HG03439 (cell line): ENCODE data around the gene TMEM74B.
"Not testable (repeated sequence)": the region's sequence is repeated elsewhere in the genome, so short reads cannot be mapped to it uniquely, and the experiment has no call there.

ENCODE experiments used
- ATAC-seq: cut with Tn5 transposase; IDR thresholded peaks from one replicate; pipeline ENCODE4 v1.9.1; 2021; ENCODE audit warnings: mild to moderate bottlenecking, moderate library complexity; ENCODE audit not compliant: unreplicated experiment

TMEM74B gene

DNA sequence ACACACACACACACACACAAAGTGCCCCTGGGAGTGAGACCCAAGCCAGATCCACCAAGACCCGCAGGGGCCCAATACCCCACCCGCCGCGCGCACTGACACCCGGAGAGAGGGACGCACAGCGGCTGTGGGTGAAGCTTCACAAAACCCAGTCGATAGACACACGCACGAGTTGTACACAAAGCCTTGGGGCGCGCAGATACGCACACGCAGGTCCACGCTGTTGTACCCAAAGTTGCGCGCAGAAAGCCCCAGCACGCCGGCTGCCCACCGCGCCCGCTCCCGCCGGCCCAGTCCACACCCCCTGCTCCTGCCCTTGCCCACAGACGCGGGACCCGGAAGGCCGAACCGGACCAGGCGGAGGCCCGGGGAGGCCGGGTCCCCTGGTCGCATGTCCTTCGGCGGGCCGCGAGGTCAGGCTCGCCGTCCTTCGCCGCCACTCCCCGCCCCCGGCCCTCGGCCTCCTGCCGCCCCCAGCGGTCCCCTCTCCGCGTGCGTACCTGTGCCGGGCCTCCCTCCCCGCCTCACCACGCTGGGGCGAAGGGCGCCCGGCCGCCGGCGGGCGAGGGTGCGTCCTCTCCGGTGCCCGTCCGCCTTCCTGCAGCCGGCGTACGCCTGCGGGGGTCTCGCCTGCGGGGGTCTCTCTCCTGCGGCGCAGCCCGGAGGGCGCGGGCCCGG, at the start of gene TMEM74B:
TSS of gene TMEM74B (minus strand) at position 344 of the 678 bp plus-strand sequence. CDS start 1,180 bp downstream, outside the sequence.
- no peak for ATAC-seq

DNA sequence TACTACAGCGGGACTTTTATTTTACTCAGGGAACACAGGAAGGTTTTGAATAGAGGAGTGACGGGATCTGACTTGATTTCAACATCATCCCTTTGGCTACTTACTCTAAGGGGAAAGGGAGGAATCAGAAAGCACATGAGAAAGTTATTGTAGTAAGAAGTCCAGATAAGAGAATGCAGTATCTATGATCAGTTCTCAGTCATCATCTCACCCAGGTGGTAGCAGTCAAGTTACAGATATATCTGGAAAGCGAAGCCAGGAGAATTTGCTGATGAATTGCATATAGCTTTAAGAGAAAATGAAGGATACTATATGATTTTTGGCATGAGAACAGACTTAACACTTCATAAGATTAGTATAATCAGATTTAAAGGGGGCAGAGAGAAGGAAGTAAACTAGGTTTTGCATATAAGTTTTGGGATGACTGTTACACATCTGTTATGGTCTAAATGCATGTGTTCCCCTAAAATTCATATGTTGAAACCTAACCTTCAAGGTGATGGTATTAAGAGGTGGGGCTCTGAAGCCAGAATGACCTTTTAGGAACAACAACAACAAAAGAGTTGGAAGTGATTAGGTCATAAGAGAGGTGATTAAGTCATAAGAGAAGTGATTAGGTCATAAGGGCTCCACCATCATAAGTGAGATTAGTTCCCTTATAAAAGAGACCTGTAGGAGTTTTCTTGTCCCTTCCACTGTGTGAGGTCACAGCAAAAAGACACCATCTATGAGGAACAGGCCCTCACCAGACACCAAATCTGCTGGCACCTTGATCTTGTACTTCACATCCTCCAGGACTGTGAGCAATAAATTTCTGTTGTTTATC, 47.7 kb upstream of the TMEM74B start:
- ATAC-seq = no peak

DNA sequence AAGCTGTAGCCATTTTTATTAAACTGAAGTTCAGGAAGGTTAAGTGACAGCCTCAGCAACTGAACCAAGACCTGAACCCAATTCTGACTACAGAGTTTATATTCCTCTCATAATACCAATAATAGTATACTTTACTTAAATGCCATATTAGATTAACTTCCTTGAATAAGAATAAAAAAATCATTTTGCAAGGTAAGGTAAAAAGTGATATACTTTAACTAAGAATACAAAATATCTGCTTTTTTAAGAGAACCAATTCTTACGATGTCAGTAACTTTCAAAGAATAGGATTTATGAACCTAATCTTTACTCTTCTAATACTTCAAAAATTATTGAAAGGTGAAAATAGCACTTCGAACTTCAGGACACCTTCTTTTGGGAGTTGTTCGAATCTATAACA, 44.8 kb upstream of the TMEM74B start:
- ATAC-seq = no peak

DNA sequence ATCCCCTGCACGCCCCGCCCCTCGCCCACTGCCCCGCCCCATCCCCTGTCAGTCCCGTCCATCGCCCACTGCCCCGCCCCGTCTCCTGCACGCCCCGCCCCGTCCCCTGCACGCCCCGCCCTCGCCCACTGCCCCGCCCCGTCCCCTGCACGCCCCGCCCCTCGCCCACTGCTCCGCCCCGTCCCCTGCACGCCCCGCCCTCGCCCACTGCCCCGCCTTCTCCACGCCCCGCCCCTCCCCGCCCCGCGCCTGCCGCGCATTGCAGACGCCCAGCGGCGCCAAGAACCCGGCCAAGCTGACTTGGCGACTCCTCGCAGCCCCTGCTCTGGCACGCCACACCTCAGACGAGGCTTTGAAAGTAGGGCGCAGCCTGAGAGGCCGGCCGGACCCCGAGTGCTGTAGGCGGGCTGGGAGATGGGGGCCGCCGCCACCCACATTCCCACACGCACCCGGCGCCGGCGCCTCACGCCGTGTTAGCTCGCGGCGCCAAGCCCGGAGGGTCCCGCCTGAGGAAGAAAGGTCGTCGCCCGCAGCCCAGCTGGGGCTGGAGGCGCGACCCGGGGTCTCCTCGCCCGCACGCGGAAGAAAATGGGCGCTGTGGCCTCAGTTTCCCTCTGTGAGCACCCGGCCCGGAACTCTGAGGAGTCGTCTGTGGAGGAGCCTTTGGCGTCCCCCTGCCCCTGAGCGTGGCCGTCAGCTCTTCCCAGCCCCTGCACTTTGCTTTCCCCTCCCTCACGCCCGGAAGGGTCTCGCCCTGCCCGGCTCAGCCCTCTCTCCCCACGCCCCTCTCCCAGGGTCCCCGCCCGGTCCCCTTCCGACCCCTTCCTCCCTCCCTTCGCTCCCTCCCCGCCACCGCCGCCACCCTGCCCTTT, 41.2 kb upstream of the TMEM74B start, which contains the start of gene RAD21L1:
TSS of gene RAD21L1 (plus strand) at position 262 of the 872 bp plus-strand sequence. CDS start 2,410 bp downstream, outside the sequence.
- ATAC-seq = no peak

DNA sequence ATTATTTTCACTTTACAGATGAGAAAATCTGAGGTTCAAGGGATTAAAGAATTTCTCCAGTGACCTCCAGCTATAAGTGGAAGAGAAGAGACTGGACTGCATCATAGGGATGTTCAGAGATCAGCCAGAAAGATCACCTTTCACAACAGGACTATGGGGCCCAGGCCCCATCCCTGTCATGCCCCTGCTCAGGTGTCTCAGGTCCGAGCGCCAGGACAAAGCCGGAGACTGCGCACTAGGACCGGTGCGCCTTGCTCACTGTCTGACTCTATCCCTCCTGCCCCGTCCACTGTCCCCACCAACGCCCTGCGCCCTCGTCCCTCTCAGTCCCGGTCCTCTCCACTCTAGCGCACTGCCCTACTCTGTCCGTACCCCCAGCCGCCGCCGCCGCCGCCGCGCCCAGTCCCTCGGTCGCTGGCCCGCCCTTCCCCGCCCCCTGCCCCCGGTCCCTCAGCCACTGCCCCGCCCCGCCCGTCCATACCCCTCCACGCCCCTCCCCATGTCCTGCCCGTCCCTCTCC, 40.5 kb upstream of the TMEM74B start:
- no peak for ATAC-seq

GRCh38 chr20:1224205-1224890, 39.6 kb upstream of the TMEM74B start:
- no peak for ATAC-seq

DNA sequence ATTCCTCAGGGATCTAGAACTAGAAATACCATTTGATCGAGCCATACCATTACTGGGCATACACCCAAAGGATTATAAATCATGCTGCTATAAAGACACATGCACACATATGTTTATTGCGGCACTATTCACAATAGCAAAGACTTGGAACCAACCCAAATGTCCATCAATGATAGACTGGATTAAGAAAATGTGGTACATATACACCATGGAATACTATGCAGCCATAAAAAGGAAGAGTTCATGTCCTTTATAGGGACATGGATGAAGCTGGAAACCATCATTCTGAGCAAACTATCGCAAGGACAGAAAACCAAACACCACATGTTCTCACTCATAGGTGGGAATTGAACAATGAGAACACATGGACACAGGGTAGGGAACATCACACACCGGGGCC, 38.0 kb upstream of the TMEM74B start:
- ATAC-seq = not testable (repeated sequence)

DNA sequence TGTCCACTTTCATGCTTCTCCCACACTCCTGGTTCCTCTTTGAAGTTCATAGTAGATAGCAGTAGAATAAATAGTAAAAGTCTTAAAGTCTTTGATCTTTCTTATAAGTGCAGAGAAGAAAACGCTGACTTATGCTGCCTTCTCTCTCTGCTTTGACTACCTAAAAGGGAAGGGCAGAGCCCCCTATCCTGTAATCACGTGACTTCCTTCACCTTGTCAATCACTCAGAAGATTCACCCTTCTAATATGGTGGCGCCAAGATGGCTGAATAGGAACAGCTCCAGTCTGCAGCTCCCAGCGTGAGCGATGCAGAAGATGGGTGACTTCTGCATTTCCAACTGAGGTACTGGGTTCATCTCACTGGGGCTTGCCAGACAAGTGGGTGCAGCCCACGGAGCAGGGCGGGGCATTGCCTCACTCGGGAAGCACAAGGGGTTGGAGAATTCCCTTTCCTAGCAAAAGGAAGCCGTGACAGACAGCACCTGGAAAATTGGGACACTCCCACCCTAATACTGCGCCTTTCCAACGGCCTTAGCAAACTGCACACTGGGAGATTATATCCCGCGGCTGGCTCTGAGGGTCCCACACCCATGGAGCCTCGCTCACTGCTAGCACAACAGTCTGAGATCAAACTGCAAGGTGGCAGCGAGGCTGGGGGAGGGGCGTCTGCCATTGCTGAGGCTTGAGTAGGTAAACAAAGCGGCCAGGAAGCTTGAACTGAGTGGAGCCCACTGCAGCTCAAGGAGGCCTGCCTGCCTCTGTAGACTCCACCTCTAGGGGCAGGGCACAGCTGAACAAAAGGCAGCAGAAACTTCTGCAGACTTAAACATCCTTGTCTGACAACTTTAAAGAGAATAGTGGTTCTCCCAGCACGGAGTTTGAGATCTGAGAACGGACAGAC, 32.0 kb upstream of the TMEM74B start:
- not testable (repeated sequence) for ATAC-seq

DNA sequence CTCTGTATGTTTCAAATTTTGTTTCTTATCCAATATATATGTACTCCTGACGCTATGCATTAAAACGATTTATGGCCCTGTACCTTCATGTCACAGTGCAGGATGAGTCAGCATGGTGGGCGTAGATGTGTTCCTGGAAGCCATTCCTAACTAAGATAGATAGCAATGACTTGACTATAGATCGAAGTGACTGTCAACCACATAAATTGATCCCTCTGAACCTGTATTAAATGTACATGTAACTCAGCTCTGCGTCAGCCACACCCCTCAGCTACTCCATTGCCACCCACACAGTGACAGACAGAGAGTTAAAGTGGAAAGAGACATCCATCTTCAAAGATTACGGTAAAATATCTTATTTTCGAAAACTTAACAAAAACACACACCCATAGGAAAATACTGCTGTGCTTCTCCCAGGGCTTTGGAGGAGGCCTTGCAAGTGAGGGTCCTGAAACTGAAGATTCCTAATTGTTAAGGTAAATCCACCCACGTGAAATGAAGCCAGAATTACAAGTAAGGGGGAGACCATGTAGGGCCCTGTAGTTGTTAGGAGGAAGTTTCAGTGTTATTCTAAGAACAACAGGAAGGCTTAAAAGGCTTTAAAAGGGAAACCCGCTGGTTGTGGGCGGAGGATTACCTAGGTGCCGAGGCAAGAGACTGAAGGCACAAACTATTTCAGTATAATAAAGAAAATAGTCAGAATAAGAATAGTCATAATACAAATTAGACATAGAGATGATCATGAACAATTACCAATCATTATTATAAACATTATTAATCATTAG, 30.8 kb upstream of the TMEM74B start:
- ATAC-seq = no peak

DNA sequence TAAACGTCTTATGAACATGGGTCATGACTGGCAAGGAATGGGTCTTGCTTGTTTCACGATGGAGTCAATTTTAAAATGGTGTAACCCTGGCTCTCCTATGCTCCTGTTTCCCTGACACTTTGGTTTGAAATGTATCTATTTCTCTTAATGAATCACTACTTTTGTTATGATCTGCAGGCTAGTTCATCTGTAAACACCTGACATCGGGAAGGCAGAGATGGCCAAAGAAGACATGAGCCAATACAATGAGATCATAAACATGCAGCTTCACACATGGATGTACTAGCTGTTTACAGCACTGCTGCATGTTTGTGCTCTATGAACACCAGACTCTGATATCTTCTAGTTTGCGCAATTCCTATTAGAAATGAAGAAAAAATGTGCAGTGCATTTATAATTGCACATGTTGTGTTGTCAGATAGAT, 30.1 kb upstream of the TMEM74B start:
- ATAC-seq = no peak

DNA sequence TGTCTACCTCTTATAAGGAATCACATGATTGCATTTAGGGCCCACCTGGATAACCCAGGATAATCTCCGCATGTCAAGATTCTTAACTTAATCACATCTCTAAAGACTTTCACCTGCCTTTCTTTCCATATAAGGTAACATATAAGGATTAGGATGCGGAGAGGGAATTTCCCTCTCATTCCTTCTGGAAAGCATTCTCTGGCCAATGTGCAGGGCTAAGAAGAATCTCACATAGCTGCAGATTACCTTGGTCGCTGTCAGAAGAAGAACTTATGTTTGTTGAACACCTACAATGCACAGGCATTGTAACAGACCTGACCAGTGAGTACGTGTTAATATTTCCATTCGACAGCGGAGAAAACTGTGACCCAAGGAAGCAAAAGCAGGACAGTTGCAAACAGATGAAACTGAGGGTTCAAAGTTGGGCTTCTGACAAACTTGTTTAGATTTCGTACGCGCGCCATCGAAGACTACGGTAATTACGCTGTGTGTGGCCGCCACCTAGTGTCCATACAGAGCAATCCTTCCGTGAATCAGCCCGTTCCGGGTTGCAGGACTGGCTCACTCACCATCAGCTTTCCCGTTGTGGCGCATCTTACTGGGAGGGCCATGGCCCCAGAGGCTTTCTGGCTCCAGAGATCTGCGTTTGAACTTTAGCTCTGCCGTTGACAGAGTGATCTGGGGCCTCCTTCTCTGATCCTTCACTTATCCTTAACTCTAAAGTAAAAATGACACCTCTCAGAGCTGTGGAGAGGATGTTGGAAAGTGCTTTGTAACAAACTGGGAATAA, 28.0 kb upstream of the TMEM74B start:
- no peak for ATAC-seq

DNA sequence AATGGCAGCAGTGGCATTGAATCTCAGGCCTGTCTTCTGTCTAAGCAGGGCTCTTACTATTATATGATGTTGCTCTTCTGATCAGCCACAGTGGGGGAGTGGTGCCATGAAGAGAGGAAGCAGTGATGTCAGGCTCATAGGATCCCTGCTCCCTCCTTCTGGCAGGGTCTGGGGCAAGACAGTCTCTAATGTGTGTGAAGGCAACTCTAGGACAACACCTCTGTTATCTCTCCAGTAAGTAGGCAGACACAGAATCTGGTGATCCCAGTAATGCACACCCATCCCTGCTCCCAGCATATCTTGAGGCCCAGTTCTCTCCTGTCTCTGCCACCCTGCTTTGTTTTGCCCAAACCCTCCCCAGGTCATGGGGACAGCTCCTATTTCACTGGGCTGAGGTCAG, 27.2 kb upstream of the TMEM74B start:
- no peak for ATAC-seq

DNA sequence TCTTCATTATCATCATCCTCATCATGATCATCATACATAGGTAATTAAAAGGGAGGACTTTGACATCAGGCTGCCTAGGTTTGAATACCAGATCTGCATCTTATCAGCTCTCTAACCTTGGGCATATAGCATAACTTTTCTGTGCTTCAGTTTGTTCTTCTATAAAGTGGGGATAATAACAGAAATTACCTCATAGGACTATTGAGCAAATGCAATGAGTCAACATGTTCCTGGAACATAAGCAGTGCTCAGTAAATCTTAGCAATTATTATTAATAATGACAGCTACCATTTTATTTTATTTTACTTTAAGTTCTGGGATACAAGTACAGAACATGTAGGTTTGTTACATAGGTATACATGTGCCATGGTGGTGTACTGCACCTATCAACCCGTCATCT, 25.7 kb upstream of the TMEM74B start:
- ATAC-seq = no peak

- no peak for ATAC-seq
Measured at GRCh38 chr20:1209447-1210387, 24.9 kb upstream of the TMEM74B start.

GRCh38 chr20:1207293-1207878, 22.6 kb upstream of the TMEM74B start:
- ATAC-seq = no peak
